CD8-positive, alpha-beta memory T cell (primary cell): ENCODE measurements around the gene PHC2. TPM values are rescaled to one million over a fixed set of nuclear protein-coding genes. Genes with fewer than 3 reads are reported as not detected.

Experiments used
- CTCF ChIA-PET: fragments of 350-600 bp; sonication (Branson Sonifier 250); formaldehyde crosslinking; loops from one replicate; lab custom pipeline; 2021; ENCODE audit warnings: antibody characterized with exemption; lab: Charles Lee
- POLR2A ChIA-PET: fragments of 350-600 bp; sonication (Branson Sonifier 250); formaldehyde crosslinking; loops from one replicate; lab custom pipeline; 2021; ENCODE audit warnings: antibody characterized with exemption; lab: Charles Lee
- DNase-seq, 5 donors: peaks; one replicate each; pipeline versions ENCODE4 v3.0.0 to v3.0.0-alpha.2; 2020 to 2022; ENCODE audit warnings: mixed read lengths in 1 of 5
- H3K27ac ChIP-seq: one replicate; pipeline ENCODE4 v1.7.0; 2013; ENCODE audit warnings: low read depth, mild to moderate bottlenecking, low read length, moderate library complexity
- H3K27me3 ChIP-seq: 2 replicates; pipeline ENCODE4 v1.7.0; 2013; ENCODE audit warnings: low read length, mild to moderate bottlenecking; ENCODE audit not compliant: insufficient read depth, poor library complexity, severe bottlenecking
- H3K36me3 ChIP-seq: 2 replicates; pipeline ENCODE4 v1.7.0; 2013; ENCODE audit warnings: mild to moderate bottlenecking, low read length, moderate library complexity; ENCODE audit not compliant: insufficient read depth
- H3K4me1 ChIP-seq: 2 replicates; pipeline ENCODE4 v1.7.0; 2013; ENCODE audit warnings: mild to moderate bottlenecking, low read length, moderate library complexity; ENCODE audit not compliant: insufficient read depth
- H3K4me3 ChIP-seq: 2 replicates; pipeline ENCODE4 v1.7.0; 2013; ENCODE audit warnings: mild to moderate bottlenecking, low read length
- H3K9me3 ChIP-seq: 2 replicates; pipeline ENCODE4 v1.7.0; 2013; ENCODE audit warnings: mild to moderate bottlenecking, low read length
- H3K27ac Mint-ChIP-seq, 8 donors: one replicate each; pipeline ENCODE4 v1.8.0; 2020 to 2021; ENCODE audit warnings: mixed read lengths in 8 of 8, mild to moderate bottlenecking in 6 of 8, inconsistent platforms in 3 of 8, moderate library complexity in 3 of 8
- H3K27me3 Mint-ChIP-seq, 2 donors: one replicate each; pipeline ENCODE4 v1.8.0; 2020 to 2021; ENCODE audit warnings: mixed read lengths in 2 of 2, mild to moderate bottlenecking in 1 of 2, moderate library complexity in 1 of 2
- H3K36me3 Mint-ChIP-seq, 3 donors: one replicate each; pipeline ENCODE4 v1.8.0; 2020 to 2021; ENCODE audit warnings: mixed read lengths in 3 of 3, inconsistent platforms in 1 of 3, mild to moderate bottlenecking in 1 of 3
- H3K4me1 Mint-ChIP-seq, 3 donors: one replicate each; pipeline ENCODE4 v1.8.0; 2020 to 2021; ENCODE audit warnings: mixed read lengths in 3 of 3, inconsistent platforms in 1 of 3, mild to moderate bottlenecking in 1 of 3
- H3K4me3 Mint-ChIP-seq, 7 donors: one replicate each; pipeline ENCODE4 v1.8.0; 2020 to 2021; ENCODE audit warnings: mixed read lengths in 7 of 7, mild to moderate bottlenecking in 6 of 7, moderate library complexity in 4 of 7, inconsistent platforms in 2 of 7
- H3K9me3 Mint-ChIP-seq, 5 donors: one replicate each; pipeline ENCODE4 v1.8.0; 2020 to 2022; ENCODE audit warnings: mixed read lengths in 5 of 5, mild to moderate bottlenecking in 3 of 5, moderate library complexity in 2 of 5, inconsistent platforms in 1 of 5
- polyA plus RNA-seq: library from polyadenylated mRNA; unstranded; fragments of 300-500 nt; fragmentation: Illumina TruSeq; gene quantifications from one replicate; pipeline ENCODE4 v1.2.3, GENCODE V29; 2021
- total RNA-seq, 2 experiments: library from RNA; stranded (reverse); gene quantifications; one replicate each; pipeline ENCODE4 v1.2.3, GENCODE V29; 2021

The PHC2 gene
- total and polyA plus RNA-seq, 3 experiments from 2014 or later = 25.5 to 34.2 (median 25.8) TPM

- H3K27me3 Mint-ChIP-seq = peaks cover 0 to 2% of the 10 kb centered on the region in 2 donors
- no peak for DNase-seq
- peak overlapping the region in 1 of 8 donors; percentile 29 for H3K27ac Mint-ChIP-seq
- H3K4me1 Mint-ChIP-seq = peaks cover 0 to 5% (median 4%) of the 10 kb centered on the region in 3 donors
- Histone ChIP-seq H3K4me3 (no peak overlapping the region), H3K9me3 (no peaks in the 10 kb centered on the region), H3K27me3 (no peaks in the 10 kb centered on the region), H3K4me1 (no peaks in the 10 kb centered on the region), H3K36me3 (no peaks in the 10 kb centered on the region), H3K27ac (no peak overlapping the region)
- POLR2A ChIA-PET = no interaction called here
- H3K36me3 Mint-ChIP-seq = peaks cover 8 to 50% (median 11%) of the 10 kb centered on the region in 3 donors
- peaks cover 0 to 2% (median 0%) of the 10 kb centered on the region in 5 donors for H3K9me3 Mint-ChIP-seq
- CTCF ChIA-PET = interaction anchor here (1.1 kb wide), 1 partner anchor 8 kb away, joined by 3 read pairs; no protein-coding TSS in a partner anchor
- H3K4me3 Mint-ChIP-seq = no peak overlapping the region
Measured at GRCh38 chr1:33289858-33290154, 141.1 kb downstream of the PHC2 start.

DNA sequence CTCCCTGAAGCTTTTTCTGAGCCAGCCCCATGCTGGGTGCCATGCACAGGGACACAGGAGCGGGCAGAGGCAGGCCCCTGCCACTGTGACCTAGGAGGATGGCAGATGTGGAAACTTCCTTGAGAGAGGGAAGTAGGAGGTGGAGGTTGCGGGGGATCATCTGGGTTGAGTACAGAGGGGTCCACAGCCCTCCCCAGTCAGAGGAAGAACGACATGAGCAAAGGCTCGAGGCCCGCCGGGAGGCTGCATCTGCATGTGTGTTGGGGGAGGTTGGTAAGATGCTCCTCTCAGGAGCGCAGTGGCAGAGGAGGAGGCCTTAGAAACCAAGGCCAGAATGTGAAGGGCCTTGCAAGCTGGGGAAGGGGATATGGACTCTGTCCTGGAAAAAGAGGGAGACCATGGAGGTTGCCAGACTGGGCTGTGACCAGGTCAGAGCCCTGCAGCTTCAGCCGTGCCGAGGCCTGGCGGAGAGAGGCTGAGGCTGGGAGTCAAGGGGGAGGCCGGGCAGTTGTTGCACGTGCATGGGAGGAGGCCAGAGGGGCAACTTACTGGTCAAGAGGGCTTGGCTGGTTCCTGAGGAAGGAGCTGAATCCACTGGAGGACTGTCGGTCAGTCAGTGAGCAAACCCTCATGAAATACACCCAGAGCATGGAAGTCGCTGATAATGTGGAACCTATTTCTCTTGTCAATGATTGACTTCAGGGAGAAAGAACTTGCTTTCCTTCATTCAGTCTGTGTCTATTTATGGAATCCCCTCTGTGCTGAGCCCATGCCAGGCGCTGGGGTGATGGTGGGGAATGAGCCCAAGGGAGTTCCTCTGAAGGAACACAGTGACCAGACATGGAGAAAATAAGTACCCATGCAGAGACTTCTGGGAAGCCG lies 141.7 kb downstream of the PHC2 start:
- no peaks in the 10 kb centered on the region for H3K27me3 ChIP-seq
- no peak overlapping the region for H3K27ac ChIP-seq
- peaks cover 0 to 2% of the 10 kb centered on the region in 2 donors for H3K27me3 Mint-ChIP-seq
- peaks cover 0 to 2% (median 0%) of the 10 kb centered on the region in 5 donors for H3K9me3 Mint-ChIP-seq
- no peaks in the 10 kb centered on the region for H3K36me3 ChIP-seq
- H3K4me1 Mint-ChIP-seq = peaks cover 0 to 5% (median 4%) of the 10 kb centered on the region in 3 donors
- peaks cover 8 to 52% (median 16%) of the 10 kb centered on the region in 3 donors for H3K36me3 Mint-ChIP-seq
- H3K27ac Mint-ChIP-seq = peak overlapping the region in 2 of 8 donors; percentile 19 to 29
- H3K9me3 ChIP-seq = no peaks in the 10 kb centered on the region
- no peak overlapping the region for H3K4me3 ChIP-seq
- no peaks in the 10 kb centered on the region for H3K4me1 ChIP-seq
- H3K4me3 Mint-ChIP-seq = no peak overlapping the region
- POLR2A ChIA-PET = no interaction called here
- DNase-seq = no peak
- CTCF ChIA-PET = interaction anchor here (1.1 kb wide), 1 partner anchor 9 kb away, joined by 3 read pairs; no protein-coding TSS in a partner anchor

- Mint-ChIP-seq H3K27ac (peak overlapping the region in 2 of 8 donors; percentile 42 to 43), H3K4me3 (no peak overlapping the region), H3K36me3 (peaks cover 8 to 56% (median 18%) of the 10 kb centered on the region in 3 donors), H3K9me3 (peaks cover 0 to 2% (median 0%) of the 10 kb centered on the region in 5 donors), H3K27me3 (no peaks in the 10 kb centered on the region), H3K4me1 (no peaks in the 10 kb centered on the region)
- no peaks in the 10 kb centered on the region for H3K27me3 ChIP-seq
- no peak for DNase-seq
- H3K9me3 ChIP-seq = no peaks in the 10 kb centered on the region
- ChIA-PET POLR2A (no interaction called here), CTCF (no interaction called here)
- H3K36me3 ChIP-seq = no peaks in the 10 kb centered on the region
- no peak overlapping the region for H3K4me3 ChIP-seq
- no peak overlapping the region for H3K27ac ChIP-seq
- H3K4me1 ChIP-seq = no peaks in the 10 kb centered on the region
Measured at GRCh38 chr1:33287317-33287716, 143.6 kb downstream of the PHC2 start.

- H3K4me1 Mint-ChIP-seq = no peaks in the 10 kb centered on the region
- ChIA-PET CTCF (interaction anchor here (1.7 kb wide), 1 partner anchor 8 kb away, joined by 11 read pairs; no protein-coding TSS in a partner anchor), POLR2A (no interaction called here)
- H3K4me1 ChIP-seq = no peaks in the 10 kb centered on the region
- peak overlapping the region in 3 of 8 donors; percentile 4 to 49 (median 42) for H3K27ac Mint-ChIP-seq
- no peaks in the 10 kb centered on the region for H3K27me3 Mint-ChIP-seq
- no peaks in the 10 kb centered on the region for H3K9me3 ChIP-seq
- no peak overlapping the region for H3K27ac ChIP-seq
- no peak for DNase-seq
- H3K27me3 ChIP-seq = no peaks in the 10 kb centered on the region
- H3K9me3 Mint-ChIP-seq = peaks cover 0 to 2% (median 0%) of the 10 kb centered on the region in 5 donors
- no peak overlapping the region for H3K4me3 Mint-ChIP-seq
- H3K36me3 Mint-ChIP-seq = peaks cover 13 to 63% (median 23%) of the 10 kb centered on the region in 3 donors
- H3K36me3 ChIP-seq = peaks cover 4% of the 10 kb centered on the region
- H3K4me3 ChIP-seq = no peak overlapping the region
Measured at GRCh38 chr1:33286451-33287185, 144.3 kb downstream of the PHC2 start.

- Histone ChIP-seq H3K4me1 (no peaks in the 10 kb centered on the region), H3K27me3 (no peaks in the 10 kb centered on the region), H3K36me3 (peaks cover 5% of the 10 kb centered on the region), H3K9me3 (no peaks in the 10 kb centered on the region), H3K4me3 (no peak overlapping the region), H3K27ac (no peak overlapping the region)
- peak overlapping the region in 1 of 8 donors; percentile 3 for H3K27ac Mint-ChIP-seq
- H3K27me3 Mint-ChIP-seq = no peaks in the 10 kb centered on the region
- no peak overlapping the region for H3K4me3 Mint-ChIP-seq
- no peaks in the 10 kb centered on the region for H3K9me3 Mint-ChIP-seq
- no peak for DNase-seq
- POLR2A ChIA-PET = no interaction called here
- no peaks in the 10 kb centered on the region for H3K4me1 Mint-ChIP-seq
- H3K36me3 Mint-ChIP-seq = peaks cover 9 to 72% (median 23%) of the 10 kb centered on the region in 3 donors
- CTCF ChIA-PET = interaction anchor here (1.3 kb wide), 1 partner anchor 12 kb away, joined by 3 read pairs; no protein-coding TSS in a partner anchor
Measured at GRCh38 chr1:33284049-33284448, 146.8 kb downstream of the PHC2 start.

DNA sequence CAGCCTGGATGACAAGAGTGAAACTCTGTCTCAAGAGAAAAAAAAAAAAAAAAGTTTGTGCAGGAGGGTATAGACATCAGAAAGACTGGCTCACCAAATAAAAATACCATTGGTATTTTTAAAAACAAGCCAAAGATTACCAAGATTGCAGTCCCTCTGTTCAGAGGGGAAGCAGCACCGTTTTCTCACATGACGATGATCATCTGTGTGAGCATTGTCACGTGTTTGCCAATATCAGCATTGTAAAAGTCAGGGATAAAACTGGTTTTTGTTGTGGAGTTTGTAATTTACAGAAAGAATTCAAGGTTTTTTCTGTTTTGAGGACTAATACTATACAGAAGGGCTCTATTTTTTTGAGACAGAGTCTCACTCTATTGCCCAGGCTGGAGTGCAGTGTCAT lies 148.1 kb downstream of the PHC2 start:
- H3K27me3 ChIP-seq = no peaks in the 10 kb centered on the region
- H3K9me3 ChIP-seq = no peaks in the 10 kb centered on the region
- no peak for DNase-seq
- no peak overlapping the region for H3K27ac ChIP-seq
- no peaks in the 10 kb centered on the region for H3K27me3 Mint-ChIP-seq
- H3K4me3 ChIP-seq = no peak overlapping the region
- no peaks in the 10 kb centered on the region for H3K4me1 ChIP-seq
- peaks cover 5 to 70% (median 17%) of the 10 kb centered on the region in 3 donors for H3K36me3 Mint-ChIP-seq
- H3K4me3 Mint-ChIP-seq = no peak overlapping the region
- ChIA-PET POLR2A (no interaction called here), CTCF (interaction anchor here (1.3 kb wide), 1 partner anchor 13 kb away, joined by 3 read pairs; no protein-coding TSS in a partner anchor)
- no peaks in the 10 kb centered on the region for H3K9me3 Mint-ChIP-seq
- H3K27ac Mint-ChIP-seq = peak overlapping the region in 1 of 8 donors; percentile 10
- no peaks in the 10 kb centered on the region for H3K4me1 Mint-ChIP-seq
- peaks cover 5% of the 10 kb centered on the region for H3K36me3 ChIP-seq

- Histone ChIP-seq H3K4me1 (no peaks in the 10 kb centered on the region), H3K36me3 (peaks cover 5% of the 10 kb centered on the region), H3K27ac (no peak overlapping the region), H3K4me3 (no peak overlapping the region), H3K9me3 (no peaks in the 10 kb centered on the region), H3K27me3 (no peaks in the 10 kb centered on the region)
- no peaks in the 10 kb centered on the region for H3K27me3 Mint-ChIP-seq
- no peak for DNase-seq
- H3K9me3 Mint-ChIP-seq = no peaks in the 10 kb centered on the region
- H3K27ac Mint-ChIP-seq = peak overlapping the region in 1 of 8 donors; percentile 45
- CTCF ChIA-PET = no interaction called here
- H3K36me3 Mint-ChIP-seq = peaks cover 5 to 71% (median 19%) of the 10 kb centered on the region in 3 donors
- H3K4me3 Mint-ChIP-seq = no peak overlapping the region
- POLR2A ChIA-PET = no interaction called here
- no peaks in the 10 kb centered on the region for H3K4me1 Mint-ChIP-seq
Measured at GRCh38 chr1:33281554-33282303, 149.2 kb downstream of the PHC2 start.
